ENCODE measurements around the gene GPR39.

Gene GPR39

DNA sequence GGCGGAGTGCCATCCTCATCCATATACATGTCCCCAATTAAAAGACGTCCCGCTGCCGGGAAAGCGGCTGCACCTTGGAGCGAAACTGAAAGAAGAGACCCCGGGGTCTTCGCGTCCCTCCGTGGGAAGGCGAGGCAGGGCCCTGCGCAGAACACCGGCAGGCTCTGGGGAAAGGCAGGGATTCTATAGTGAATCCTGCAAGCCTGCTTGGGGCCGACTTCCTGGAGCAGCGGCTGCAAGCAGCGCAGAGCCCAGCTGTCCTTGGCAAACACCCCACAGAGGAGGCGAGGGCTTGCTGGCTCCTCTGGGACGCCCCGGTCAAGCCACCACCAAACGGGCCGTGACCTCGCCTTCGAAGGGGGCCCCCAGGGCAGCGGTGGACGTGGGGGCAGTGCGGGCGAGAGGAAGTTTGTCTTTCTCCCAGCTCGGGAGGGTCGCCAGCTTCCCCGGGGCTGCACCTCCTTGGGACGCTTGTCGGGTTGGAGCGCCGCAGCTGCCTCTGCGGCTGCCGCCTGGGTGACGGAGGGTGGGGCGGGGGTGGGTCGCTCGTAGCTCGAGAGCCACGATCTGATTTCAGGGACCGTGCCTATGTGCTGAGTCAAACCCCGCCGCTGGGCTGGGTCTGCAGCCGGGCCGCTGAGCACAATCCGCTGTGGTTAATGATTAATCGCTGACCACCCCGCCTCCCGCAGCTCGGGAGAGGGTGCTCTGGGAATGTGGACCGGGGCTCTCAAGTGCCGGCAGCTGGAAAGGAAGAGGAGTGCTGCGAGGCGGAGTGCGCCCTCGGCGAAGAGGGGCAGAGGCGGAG, 486 bp upstream of the GPR39 start:
- Histone ChIP-seq H3K4me2 (ENCODE audit: low read depth, low read length) (peak overlapping the region; percentile 21; the same call in 1 of the 2 replicates), H3K4me1 (ENCODE audit: low read length) (no peaks in the 10 kb centered on the region), H3F3A (ENCODE audit: insufficient read depth, low read length) (no peaks in the 10 kb centered on the region), H2AFZ (ENCODE audit: low read length) (no peak overlapping the region), H3K79me2 (ENCODE audit: low read length) (no peaks in the 10 kb centered on the region), H3K9ac (ENCODE audit: low read length) (no peak overlapping the region), H3K4me3 (ENCODE audit: low read length) (no peak overlapping the region), H3K9me3 (replicated peaks; ENCODE audit: insufficient read depth, low read length) (no peaks in the 10 kb centered on the region), H3K36me3 (replicated peaks; ENCODE audit: insufficient read depth, low read length) (no peaks in the 10 kb centered on the region), H3K27ac (ENCODE audit: low read length) (no peak overlapping the region), H4K20me1 (ENCODE audit: insufficient read depth, low read length) (no peaks in the 10 kb centered on the region), H3K27me3 (replicated peaks; ENCODE audit: insufficient read depth, low read length) (no peaks in the 10 kb centered on the region), H3K9me2 (replicated peaks; ENCODE audit: insufficient read depth, low read length) (no peaks in the 10 kb centered on the region)
- no peak for TF ChIP-seq EZH2 (optimal IDR thresholded peaks at IDR 0.05; ENCODE audit: low read depth, low read length)
- TF ChIP-seq, protein P1, sequence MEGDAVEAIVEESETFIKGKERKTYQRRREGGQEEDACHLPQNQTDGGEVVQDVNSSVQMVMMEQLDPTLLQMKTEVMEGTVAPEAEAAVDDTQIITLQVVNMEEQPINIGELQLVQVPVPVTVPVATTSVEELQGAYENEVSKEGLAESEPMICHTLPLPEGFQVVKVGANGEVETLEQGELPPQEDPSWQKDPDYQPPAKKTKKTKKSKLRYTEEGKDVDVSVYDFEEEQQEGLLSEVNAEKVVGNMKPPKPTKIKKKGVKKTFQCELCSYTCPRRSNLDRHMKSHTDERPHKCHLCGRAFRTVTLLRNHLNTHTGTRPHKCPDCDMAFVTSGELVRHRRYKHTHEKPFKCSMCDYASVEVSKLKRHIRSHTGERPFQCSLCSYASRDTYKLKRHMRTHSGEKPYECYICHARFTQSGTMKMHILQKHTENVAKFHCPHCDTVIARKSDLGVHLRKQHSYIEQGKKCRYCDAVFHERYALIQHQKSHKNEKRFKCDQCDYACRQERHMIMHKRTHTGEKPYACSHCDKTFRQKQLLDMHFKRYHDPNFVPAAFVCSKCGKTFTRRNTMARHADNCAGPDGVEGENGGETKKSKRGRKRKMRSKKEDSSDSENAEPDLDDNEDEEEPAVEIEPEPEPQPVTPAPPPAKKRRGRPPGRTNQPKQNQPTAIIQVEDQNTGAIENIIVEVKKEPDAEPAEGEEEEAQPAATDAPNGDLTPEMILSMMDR (IDR thresholded peaks at IDR 0.05; ENCODE audit: low read length) = no peak
- no peak for TF ChIP-seq EZH2phosphoT487 (IDR thresholded peaks at IDR 0.05; ENCODE audit: low read length)
- peak; percentile 8 for DNase-seq

DNA sequence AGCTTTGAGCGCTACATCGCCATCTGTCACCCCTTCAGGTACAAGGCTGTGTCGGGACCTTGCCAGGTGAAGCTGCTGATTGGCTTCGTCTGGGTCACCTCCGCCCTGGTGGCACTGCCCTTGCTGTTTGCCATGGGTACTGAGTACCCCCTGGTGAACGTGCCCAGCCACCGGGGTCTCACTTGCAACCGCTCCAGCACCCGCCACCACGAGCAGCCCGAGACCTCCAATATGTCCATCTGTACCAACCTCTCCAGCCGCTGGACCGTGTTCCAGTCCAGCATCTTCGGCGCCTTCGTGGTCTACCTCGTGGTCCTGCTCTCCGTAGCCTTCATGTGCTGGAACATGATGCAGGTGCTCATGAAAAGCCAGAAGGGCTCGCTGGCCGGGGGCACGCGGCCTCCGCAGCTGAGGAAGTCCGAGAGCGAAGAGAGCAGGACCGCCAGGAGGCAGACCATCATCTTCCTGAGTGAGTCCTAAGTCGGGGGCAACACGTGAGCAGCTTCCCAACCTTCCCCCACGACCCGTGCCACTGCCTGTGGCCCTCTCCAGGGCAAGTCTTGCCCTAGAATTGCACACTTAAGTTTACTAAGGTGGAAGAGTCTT, 928 bp downstream of the GPR39 start:
- Histone ChIP-seq H3K27ac (ENCODE audit: low read length) (no peak overlapping the region), H4K20me1 (ENCODE audit: insufficient read depth, low read length) (no peaks in the 10 kb centered on the region), H3K9me3 (replicated peaks; ENCODE audit: insufficient read depth, low read length) (no peaks in the 10 kb centered on the region), H3K9me2 (replicated peaks; ENCODE audit: insufficient read depth, low read length) (no peaks in the 10 kb centered on the region), H2AFZ (ENCODE audit: low read length) (no peak overlapping the region), H3K4me2 (ENCODE audit: low read depth, low read length) (no peak overlapping the region), H3K79me2 (ENCODE audit: low read length) (no peaks in the 10 kb centered on the region), H3K36me3 (replicated peaks; ENCODE audit: insufficient read depth, low read length) (no peaks in the 10 kb centered on the region), H3K4me1 (ENCODE audit: low read length) (no peaks in the 10 kb centered on the region), H3K4me3 (ENCODE audit: low read length) (no peak overlapping the region), H3F3A (ENCODE audit: insufficient read depth, low read length) (no peaks in the 10 kb centered on the region), H3K9ac (ENCODE audit: low read length) (no peak overlapping the region), H3K27me3 (replicated peaks; ENCODE audit: insufficient read depth, low read length) (no peaks in the 10 kb centered on the region)
- TF ChIP-seq, protein P1 (IDR thresholded peaks at IDR 0.05; ENCODE audit: low read length) = no peak
- TF ChIP-seq EZH2 (optimal IDR thresholded peaks at IDR 0.05; ENCODE audit: low read depth, low read length) (no peak), EZH2phosphoT487 (IDR thresholded peaks at IDR 0.05; ENCODE audit: low read length) (no peak)
- no peak for DNase-seq

GRCh38 chr2:132419235-132419634, 2.6 kb downstream of the GPR39 start:
- TF ChIP-seq, protein P1 (IDR thresholded peaks at IDR 0.05; ENCODE audit: low read length) = no peak
- TF ChIP-seq EZH2 (optimal IDR thresholded peaks at IDR 0.05; ENCODE audit: low read depth, low read length) (no peak), EZH2phosphoT487 (IDR thresholded peaks at IDR 0.05; ENCODE audit: low read length) (no peak)
- Histone ChIP-seq H3K27me3 (replicated peaks; ENCODE audit: insufficient read depth, low read length) (no peaks in the 10 kb centered on the region), H3K9me2 (replicated peaks; ENCODE audit: insufficient read depth, low read length) (no peaks in the 10 kb centered on the region), H3F3A (ENCODE audit: insufficient read depth, low read length) (no peaks in the 10 kb centered on the region), H3K9me3 (replicated peaks; ENCODE audit: insufficient read depth, low read length) (no peaks in the 10 kb centered on the region), H3K79me2 (ENCODE audit: low read length) (no peaks in the 10 kb centered on the region), H4K20me1 (ENCODE audit: insufficient read depth, low read length) (no peaks in the 10 kb centered on the region), H2AFZ (ENCODE audit: low read length) (no peak overlapping the region), H3K36me3 (replicated peaks; ENCODE audit: insufficient read depth, low read length) (no peaks in the 10 kb centered on the region), H3K27ac (ENCODE audit: low read length) (no peak overlapping the region), H3K9ac (ENCODE audit: low read length) (no peak overlapping the region), H3K4me2 (ENCODE audit: low read depth, low read length) (no peak overlapping the region), H3K4me3 (ENCODE audit: low read length) (no peak overlapping the region), H3K4me1 (ENCODE audit: low read length) (no peaks in the 10 kb centered on the region)
- DNase-seq = no peak
